ENCODE measurements around the gene RNF144A. TPM values are rescaled to one million over a fixed set of nuclear protein-coding genes. Genes with fewer than 3 reads are reported as not detected.

The RNF144A gene
- total RNA-seq, 1 donor from 2014 or later, result 0.26 TPM

DNA sequence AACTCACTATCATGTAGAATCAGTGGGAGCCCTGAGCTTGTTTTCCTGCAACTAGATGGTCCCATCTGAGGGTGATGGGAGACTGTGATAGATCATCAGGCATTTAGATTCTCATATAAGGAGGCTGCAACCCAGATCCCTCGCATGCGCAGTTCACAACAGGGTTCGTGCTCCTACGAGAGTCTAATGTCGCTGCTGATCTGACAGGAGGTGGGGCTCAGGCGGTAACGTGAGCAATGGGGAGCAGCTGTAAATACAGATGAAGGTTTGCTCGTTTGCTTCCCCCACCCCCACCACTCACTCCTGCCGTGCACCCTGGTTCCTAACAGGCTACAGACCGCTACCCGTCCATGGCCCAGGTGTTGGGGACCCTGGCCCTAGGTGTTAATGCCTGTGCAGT lies 113.6 kb downstream of the RNF144A start:
- Histone ChIP-seq H3K27me3 (ENCODE audit: control insufficient read depth, insufficient read depth, low read length) (no peaks in the 10 kb centered on the region), H3K36me3 (ENCODE audit: control insufficient read depth, insufficient read depth, low read length) (no peaks in the 10 kb centered on the region), H3K4me3 (ENCODE audit: low read depth, low read length) (no peak overlapping the region)
- DNase-seq (ENCODE audit: low read depth) (no peak), FAIRE-seq (no peak)
- TF ChIP-seq, protein P1, sequence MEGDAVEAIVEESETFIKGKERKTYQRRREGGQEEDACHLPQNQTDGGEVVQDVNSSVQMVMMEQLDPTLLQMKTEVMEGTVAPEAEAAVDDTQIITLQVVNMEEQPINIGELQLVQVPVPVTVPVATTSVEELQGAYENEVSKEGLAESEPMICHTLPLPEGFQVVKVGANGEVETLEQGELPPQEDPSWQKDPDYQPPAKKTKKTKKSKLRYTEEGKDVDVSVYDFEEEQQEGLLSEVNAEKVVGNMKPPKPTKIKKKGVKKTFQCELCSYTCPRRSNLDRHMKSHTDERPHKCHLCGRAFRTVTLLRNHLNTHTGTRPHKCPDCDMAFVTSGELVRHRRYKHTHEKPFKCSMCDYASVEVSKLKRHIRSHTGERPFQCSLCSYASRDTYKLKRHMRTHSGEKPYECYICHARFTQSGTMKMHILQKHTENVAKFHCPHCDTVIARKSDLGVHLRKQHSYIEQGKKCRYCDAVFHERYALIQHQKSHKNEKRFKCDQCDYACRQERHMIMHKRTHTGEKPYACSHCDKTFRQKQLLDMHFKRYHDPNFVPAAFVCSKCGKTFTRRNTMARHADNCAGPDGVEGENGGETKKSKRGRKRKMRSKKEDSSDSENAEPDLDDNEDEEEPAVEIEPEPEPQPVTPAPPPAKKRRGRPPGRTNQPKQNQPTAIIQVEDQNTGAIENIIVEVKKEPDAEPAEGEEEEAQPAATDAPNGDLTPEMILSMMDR (IDR thresholded peaks at IDR 0.05; ENCODE audit: insufficient read depth, low read length, severe bottlenecking), result no peak

DNA sequence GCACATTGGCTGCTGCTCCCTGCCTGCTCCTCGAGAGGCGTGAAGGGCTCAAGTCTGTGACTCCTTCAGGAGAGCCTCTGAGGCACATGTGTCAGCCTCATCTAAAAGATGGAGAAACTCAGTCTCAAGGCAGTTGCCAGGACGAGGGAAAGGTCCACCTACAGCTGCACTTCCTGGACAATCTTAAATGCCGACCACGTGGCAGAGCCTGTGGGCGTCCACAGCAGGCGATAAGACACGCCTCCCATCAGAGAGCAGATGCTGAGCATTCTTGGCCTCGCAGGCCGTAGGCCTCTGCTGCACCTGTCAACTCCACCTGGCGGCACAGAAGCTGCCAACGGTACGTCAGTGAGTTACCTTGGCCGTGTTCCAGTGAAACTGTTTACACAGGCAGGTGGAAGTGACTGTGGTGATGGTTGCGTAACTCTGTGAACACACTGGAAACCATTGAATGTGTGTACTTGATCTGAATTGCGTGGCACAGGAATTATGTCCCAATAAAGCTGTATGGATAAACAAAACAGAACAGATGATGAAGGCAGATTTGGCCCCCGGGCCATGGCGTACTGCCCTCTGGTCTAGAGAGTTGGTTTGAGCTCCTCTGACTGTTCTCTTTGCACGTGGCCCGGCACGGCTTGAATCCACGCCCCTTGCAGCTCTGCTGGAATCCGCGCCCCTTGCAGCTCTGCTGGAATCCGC lies 114.5 kb downstream of the RNF144A start:
- Histone ChIP-seq H3K36me3 (ENCODE audit: control insufficient read depth, insufficient read depth, low read length) (no peaks in the 10 kb centered on the region), H3K4me3 (ENCODE audit: low read depth, low read length) (no peak overlapping the region), H3K27me3 (ENCODE audit: control insufficient read depth, insufficient read depth, low read length) (no peaks in the 10 kb centered on the region)
- peak; percentile 58 for DNase-seq (ENCODE audit: low read depth)
- FAIRE-seq, result no peak
- TF ChIP-seq, protein P1 (IDR thresholded peaks at IDR 0.05; ENCODE audit: insufficient read depth, low read length, severe bottlenecking), result no peak

DNA sequence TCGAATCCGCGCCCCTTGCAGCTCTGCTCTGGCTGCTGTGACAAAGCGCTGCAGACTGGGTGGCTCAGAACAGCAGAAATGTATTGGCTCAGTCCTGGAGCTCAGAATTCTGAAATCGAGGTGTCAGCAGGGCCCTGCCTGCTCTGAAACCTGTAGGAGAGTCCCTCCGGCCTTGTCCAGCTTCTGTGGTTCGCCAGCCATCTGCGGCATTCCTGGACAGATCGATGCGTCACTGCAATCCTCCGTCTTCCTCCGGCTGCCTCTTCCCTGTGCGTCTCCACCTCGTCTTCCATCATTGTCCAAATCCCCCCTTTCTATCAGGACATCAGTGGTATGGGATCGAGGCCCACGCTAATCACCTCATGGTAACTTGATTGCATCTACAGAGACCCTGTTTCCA lies 115.2 kb downstream of the RNF144A start:
- TF ChIP-seq, protein P1 (IDR thresholded peaks at IDR 0.05; ENCODE audit: insufficient read depth, low read length, severe bottlenecking), result no peak
- no peak for DNase-seq (ENCODE audit: low read depth)
- H3K27me3 ChIP-seq (ENCODE audit: control insufficient read depth, insufficient read depth, low read length), result no peaks in the 10 kb centered on the region
- H3K36me3 ChIP-seq (ENCODE audit: control insufficient read depth, insufficient read depth, low read length), result no peaks in the 10 kb centered on the region
- no peak overlapping the region for H3K4me3 ChIP-seq (ENCODE audit: low read depth, low read length)
- FAIRE-seq, result no peak

DNA sequence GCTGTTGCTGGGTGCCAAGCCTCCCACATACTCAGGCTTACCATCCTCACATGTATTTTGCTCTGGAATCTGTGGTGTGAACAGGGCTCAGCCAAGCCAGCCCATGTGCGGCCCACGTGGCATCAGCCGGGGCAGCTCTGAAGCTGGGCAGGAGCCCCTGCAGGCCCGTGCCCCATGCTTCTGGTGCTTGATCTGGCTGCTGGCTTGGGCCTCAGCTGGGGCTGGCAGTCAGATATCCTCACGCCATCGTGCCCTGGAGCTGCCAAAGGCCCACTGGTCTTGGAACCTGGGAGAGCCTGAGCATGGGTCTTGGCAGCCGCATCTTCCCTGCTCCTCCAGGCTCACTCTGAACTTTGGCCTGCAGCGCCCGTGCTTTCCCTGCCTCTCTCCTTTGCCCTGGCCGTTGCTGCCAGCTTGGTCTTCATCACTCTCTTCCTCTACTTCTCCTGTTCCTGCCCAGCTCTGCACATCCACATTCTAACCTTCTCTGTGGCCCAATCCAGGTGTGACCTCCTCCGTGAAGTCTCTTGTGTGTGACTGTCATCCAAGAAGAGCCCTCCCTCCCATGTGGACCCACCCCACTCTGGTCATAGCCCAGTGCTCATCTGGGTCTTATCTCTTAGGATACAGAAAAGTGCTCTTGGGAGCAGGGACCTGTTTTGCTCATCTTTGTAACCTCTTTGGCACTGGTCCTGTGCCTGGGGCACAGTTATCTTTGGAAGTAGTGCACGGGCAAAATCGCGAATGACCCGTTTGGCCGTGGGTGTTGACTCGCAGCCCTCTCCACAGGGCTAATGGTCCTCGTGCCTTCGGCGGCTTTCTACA lies 116.1 kb downstream of the RNF144A start:
- TF ChIP-seq, protein P1 (IDR thresholded peaks at IDR 0.05; ENCODE audit: insufficient read depth, low read length, severe bottlenecking), result no peak
- Histone ChIP-seq H3K36me3 (ENCODE audit: control insufficient read depth, insufficient read depth, low read length) (no peaks in the 10 kb centered on the region), H3K27me3 (ENCODE audit: control insufficient read depth, insufficient read depth, low read length) (no peaks in the 10 kb centered on the region), H3K4me3 (ENCODE audit: low read depth, low read length) (no peak overlapping the region)
- DNase-seq (ENCODE audit: low read depth) (no peak), FAIRE-seq (no peak)

DNA sequence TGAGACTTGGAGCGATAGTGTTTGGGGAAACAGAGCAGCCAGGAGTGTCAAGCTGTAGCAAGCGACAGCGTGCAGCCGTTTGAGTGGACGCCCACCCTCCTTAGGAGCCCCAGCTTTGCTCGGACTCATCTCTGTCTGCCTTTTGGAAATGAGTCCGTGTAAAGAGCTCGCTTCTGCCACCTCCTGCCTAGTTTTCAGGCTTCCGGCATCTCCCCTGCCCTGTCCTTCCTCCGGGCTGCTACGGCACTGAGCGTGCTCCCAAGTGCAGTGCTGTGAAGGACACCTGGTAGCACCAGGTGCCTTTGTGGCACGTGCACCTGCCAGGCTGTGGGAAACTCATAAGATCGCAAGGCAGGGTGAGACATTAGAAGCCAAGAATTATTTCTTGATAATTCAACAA lies 117.1 kb downstream of the RNF144A start:
- H3K36me3 ChIP-seq (ENCODE audit: control insufficient read depth, insufficient read depth, low read length), result no peaks in the 10 kb centered on the region
- FAIRE-seq (no peak), DNase-seq (ENCODE audit: low read depth) (no peak)
- no peaks in the 10 kb centered on the region for H3K27me3 ChIP-seq (ENCODE audit: control insufficient read depth, insufficient read depth, low read length)
- H3K4me3 ChIP-seq (ENCODE audit: low read depth, low read length), result no peak overlapping the region
- TF ChIP-seq, protein P1 (IDR thresholded peaks at IDR 0.05; ENCODE audit: insufficient read depth, low read length, severe bottlenecking), result no peak
